HepG2 (cell line): ENCODE data around the gene DIPK1A. TPM values are rescaled to one million over a fixed set of nuclear protein-coding genes. Genes with fewer than 3 reads are reported as not detected.

Experiments
- ATAC-seq: fragments of 200-7000 bp; cut with Tn5 transposase; 3 replicates; pipeline ENCODE4 v1.9.1; 2020; ENCODE audit warnings: mild to moderate bottlenecking, moderate library complexity
- BruUV-seq: library from RNA; stranded (reverse); fragments of 400-500 nt; replicated peaks from 2 replicates; lab custom pipeline; 2021; lab: Mats Ljungman, UMichigan
- CTCF ChIA-PET: fragments of 300-600 bp; formaldehyde crosslinking; extraction: SDS; loops from one replicate; lab custom pipeline; 2021; ENCODE audit warnings: low total read pairs, inconsistent platforms, low intra/inter-chr PET ratio; lab: Yijun Ruan, JAX
- POLR2A ChIA-PET: fragments of 350-600 bp; sonication (Branson Sonifier 250); formaldehyde crosslinking; loops from one replicate; lab custom pipeline; 2020; ENCODE audit warnings: antibody characterized with exemption, inconsistent platforms; lab: Yijun Ruan, JAX
- DNase-seq: peaks from one replicate; pipeline ENCODE4 v3.0.0-alpha.2; 2015; ENCODE audit warnings: low spot score
- FAIRE-seq: peaks from 3 replicates; lab custom pipeline; 2011; peaks lifted over from hg19 to GRCh38; lab: Jason Lieb, UNC
- H2AFZ ChIP-seq: one replicate; pipeline ENCODE4 v1.6.1; 2011; ENCODE audit warnings: low read length, inconsistent platforms
- H3K27ac ChIP-seq: fragments of 300-600 bp; 3 replicates; pipeline ENCODE4 v1.8.0; 2011; ENCODE audit warnings: mixed run types, mild to moderate bottlenecking, mixed read lengths, low read length, inconsistent platforms; ENCODE audit not compliant: insufficient read depth; ENCODE audit errors: extremely low read length
- H3K27me3 ChIP-seq, 2 experiments: fragments of 200-600 bp in 1 of 2; 2 replicates in 1 of 2; 3 replicates in 1 of 2; pipeline versions ENCODE4 v1.6.0 to v1.8.0; 2011; ENCODE audit warnings: low read length in 2 of 2, mild to moderate bottlenecking in 2 of 2, moderate library complexity in 2 of 2, inconsistent platforms in 1 of 2; ENCODE audit not compliant: insufficient read depth in 2 of 2, control insufficient read depth in 1 of 2
- H3K36me3 ChIP-seq, 2 experiments: fragments of 200-600 bp in 1 of 2; replicated peaks in 1 of 2; 2 replicates in 1 of 2; 3 replicates in 1 of 2; pipeline versions ENCODE4 v1.5.1 to v1.8.0; 2011; ENCODE audit warnings: low read length in 2 of 2, inconsistent platforms in 1 of 2; ENCODE audit not compliant: insufficient read depth in 2 of 2, control insufficient read depth in 1 of 2
- H3K4me1 ChIP-seq: 2 replicates; pipeline ENCODE4 v1.5.1; 2012; ENCODE audit warnings: low read length, inconsistent platforms; ENCODE audit not compliant: insufficient read depth
- H3K4me2 ChIP-seq: 2 replicates; pipeline ENCODE4 v1.6.0; 2011; ENCODE audit warnings: low read depth, low read length, inconsistent platforms
- H3K4me3 ChIP-seq, 3 experiments: fragments of 200-600 bp in 1 of 3; sonication (generic), shearing (Covaris generic) in 1 of 3; replicated peaks in 1 of 3; 2 replicates each; pipeline ENCODE4 v1.5.1; 2011 to 2016; ENCODE audit warnings: low read length in 3 of 3, inconsistent platforms in 2 of 3, low read depth in 2 of 3, mild to moderate bottlenecking in 2 of 3, control low read depth in 1 of 3, mixed read lengths in 1 of 3; ENCODE audit not compliant: insufficient read depth in 1 of 3
- H3K79me2 ChIP-seq: one replicate; pipeline ENCODE4 v1.6.1; 2011; ENCODE audit warnings: low read length, inconsistent platforms; ENCODE audit not compliant: insufficient read depth
- H3K9ac ChIP-seq: 2 replicates; pipeline ENCODE4 v1.6.0; 2011; ENCODE audit warnings: mild to moderate bottlenecking, low read depth, low read length, inconsistent platforms; ENCODE audit not compliant: insufficient read depth
- H3K9me3 ChIP-seq: 2 replicates; pipeline ENCODE4 v1.5.1; 2012; ENCODE audit warnings: mild to moderate bottlenecking, low read length
- H4K20me1 ChIP-seq: 2 replicates; pipeline ENCODE4 v1.6.0; 2011; ENCODE audit warnings: inconsistent platforms, mild to moderate bottlenecking, low read length, moderate library complexity; ENCODE audit not compliant: insufficient read depth
- AKAP8 ChIP-seq: sonication (generic); formaldehyde crosslinking; IDR thresholded peaks from 2 replicates; pipeline ENCODE4 v1.5.1; 2020; ENCODE audit warnings: mild to moderate bottlenecking, missing genetic modification reagents
- BRF2 ChIP-seq: sonication (generic); formaldehyde crosslinking; IDR thresholded peaks from 2 replicates; pipeline ENCODE4 v1.8.1; 2022; ENCODE audit warnings: mild to moderate bottlenecking, missing genetic modification reagents
- HNRNPLL ChIP-seq: fragments of 200-400 bp; formaldehyde crosslinking; IDR thresholded peaks from 2 replicates; pipeline ENCODE4 v1.6.1; 2017; ENCODE audit warnings: mild to moderate bottlenecking, low read depth, low read length; ENCODE audit not compliant: poor library complexity, severe bottlenecking
- SALL1 ChIP-seq: sonication (generic); formaldehyde crosslinking; IDR thresholded peaks from 2 replicates; pipeline ENCODE4 v1.8.0; 2022; ENCODE audit warnings: mild to moderate bottlenecking, missing genetic modification reagents
- SIN3A ChIP-seq: IDR thresholded peaks from 2 replicates; pipeline ENCODE4 v1.6.1; 2011; ENCODE audit warnings: low read depth, mild to moderate bottlenecking, control low read depth, low read length, borderline replicate concordance
- SNRNP70 ChIP-seq: fragments of 200-400 bp; formaldehyde crosslinking; IDR thresholded peaks from 2 replicates; pipeline ENCODE4 v1.6.1; 2017; ENCODE audit warnings: mild to moderate bottlenecking, low read depth, low read length, moderate library complexity
- TRAFD1 ChIP-seq: sonication (generic); formaldehyde crosslinking; IDR thresholded peaks from 2 replicates; pipeline ENCODE4 v1.5.1; 2020; ENCODE audit warnings: missing genetic modification reagents, mild to moderate bottlenecking, borderline replicate concordance
- TRIM24 ChIP-seq: sonication (generic); formaldehyde crosslinking; IDR thresholded peaks from 2 replicates; pipeline ENCODE4 v1.8.0; 2022; ENCODE audit warnings: mild to moderate bottlenecking, missing genetic modification reagents
- ZNF296 ChIP-seq: sonication (generic); formaldehyde crosslinking; conservative IDR thresholded peaks from 2 replicates; pipeline ENCODE4 v1.5.0; 2020; ENCODE audit warnings: mild to moderate bottlenecking, missing genetic modification reagents
- ZNF3 ChIP-seq: IDR thresholded peaks from 2 replicates; pipeline ENCODE4 v1.7.0; 2017; ENCODE audit warnings: inconsistent platforms
- ZSCAN22 ChIP-seq: sonication (generic); formaldehyde crosslinking; IDR thresholded peaks from 2 replicates; pipeline ENCODE4 v1.4.0; 2020; ENCODE audit warnings: mild to moderate bottlenecking, missing genetic modification reagents
- WGBS: methylation state at CpG from one replicate; pipeline ENCODE4 v1.1.6; 2017; ENCODE audit warnings: low lambda C conversion rate; 5-methylcytosine and 5-hydroxymethylcytosine counted together
- in situ Hi-C: cut with HindIII; loops from 2 replicates; pipeline ENCODE4 v1.10.0; 2017; ENCODE audit warnings: low pct_unique_long_range_greater_than_20kb; ENCODE audit not compliant: extremely low pct_ligation_motif_present
- intact Hi-C: fragments of 100-400 bp; cut with micrococcal nuclease; formaldehyde crosslinking; loops from one replicate; pipeline ENCODE4 v1.10.0; 2022; ENCODE audit not compliant: unreplicated experiment
- polyA plus RNA-seq, 8 experiments: library from polyadenylated mRNA; depleted of rRNA in 3 of 8; stranded (reverse) in 7 of 8; unstranded in 1 of 8; fragments of >200 nt; fragmentation: Illumina TruSeq in 4 of 8; extraction: Trizol in 4 of 8; gene quantifications; 2 replicates each; pipeline versions ENCODE4 v1.2.1 to v1.2.3, GENCODE V29; 2011 to 2016; ENCODE audit warnings: low read depth in 4 of 8, missing spikeins in 1 of 8, mixed read lengths in 1 of 8; ENCODE audit not compliant: insufficient read depth in 1 of 8
- total RNA-seq, 5 experiments: library from RNA; depleted of rRNA; stranded (reverse); fragments of >200 nt; fragmentation: Illumina TruSeq; extraction: Trizol; gene quantifications; 2 replicates each; pipeline ENCODE4 v1.2.3, GENCODE V29; 2016; ENCODE audit warnings: low read depth in 1 of 5
- TF ChIP-seq, protein P1 (sequence below): sonication (generic); formaldehyde crosslinking; IDR thresholded peaks from 2 replicates; pipeline ENCODE4 v1.4.0; 2020; ENCODE audit warnings: missing genetic modification reagents
- TF ChIP-seq, protein P2 (sequence below): sonication (generic); formaldehyde crosslinking; IDR thresholded peaks from 2 replicates; pipeline ENCODE4 v1.4.0; 2020; ENCODE audit warnings: missing genetic modification reagents, borderline replicate concordance

Gene DIPK1A
- total and polyA plus RNA-seq, 2 of the 13 experiments (the other 11 are each of a cell fraction or from before 2014, with no cell fraction given): 8.4 TPM

DNA sequence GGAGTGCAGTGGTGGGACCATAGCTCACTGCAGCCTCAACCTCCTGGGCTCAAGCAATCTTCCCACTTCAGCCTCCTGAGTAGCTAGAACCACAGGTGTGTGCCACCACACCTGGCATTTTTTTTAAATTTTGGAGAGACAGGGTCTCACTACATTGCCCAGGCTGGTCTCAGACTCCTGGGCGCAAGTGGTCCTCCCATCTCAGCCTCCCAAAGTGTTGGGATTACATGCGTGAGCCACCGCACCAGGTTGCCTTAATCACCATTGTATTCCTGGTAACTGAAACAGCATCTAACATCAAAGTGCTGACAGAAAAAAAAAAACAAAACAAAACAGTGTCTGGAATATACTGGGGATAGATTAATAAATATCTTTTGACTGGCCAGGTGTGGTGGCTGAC is 111.2 kb downstream of the DIPK1A start (continued):
- TF ChIP-seq BRF2 (CRISPR knock-in tag) (no peak), ZSCAN22 (CRISPR knock-in tag) (no peak), SNRNP70 (no peak)
- TF ChIP-seq, protein P1, sequence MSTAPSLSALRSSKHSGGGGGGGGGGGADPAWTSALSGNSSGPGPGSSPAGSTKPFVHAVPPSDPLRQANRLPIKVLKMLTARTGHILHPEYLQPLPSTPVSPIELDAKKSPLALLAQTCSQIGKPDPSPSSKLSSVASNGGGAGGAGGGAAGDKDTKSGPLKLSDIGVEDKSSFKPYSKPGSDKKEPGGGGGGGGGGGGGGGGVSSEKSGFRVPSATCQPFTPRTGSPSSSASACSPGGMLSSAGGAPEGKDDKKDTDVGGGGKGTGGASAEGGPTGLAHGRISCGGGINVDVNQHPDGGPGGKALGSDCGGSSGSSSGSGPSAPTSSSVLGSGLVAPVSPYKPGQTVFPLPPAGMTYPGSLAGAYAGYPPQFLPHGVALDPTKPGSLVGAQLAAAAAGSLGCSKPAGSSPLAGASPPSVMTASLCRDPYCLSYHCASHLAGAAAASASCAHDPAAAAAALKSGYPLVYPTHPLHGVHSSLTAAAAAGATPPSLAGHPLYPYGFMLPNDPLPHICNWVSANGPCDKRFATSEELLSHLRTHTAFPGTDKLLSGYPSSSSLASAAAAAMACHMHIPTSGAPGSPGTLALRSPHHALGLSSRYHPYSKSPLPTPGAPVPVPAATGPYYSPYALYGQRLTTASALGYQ (CRISPR knock-in tag): no peak

- in situ Hi-C loops: no loop called here
- BruUV-seq: no TSS peak
- Histone ChIP-seq H3K9ac (no peak overlapping the region), H4K20me1 (no peaks in the 10 kb centered on the region), H2AFZ (no peak overlapping the region), H3K4me2 (no peak overlapping the region), H3K36me3 (peaks cover 1 to 16% of the 10 kb centered on the region in 2 experiments; a peak in 4 of 5 replicates), H3K9me3 (no peaks in the 10 kb centered on the region), H3K79me2 (no peaks in the 10 kb centered on the region), H3K27me3 (no peaks in the 10 kb centered on the region), H3K27ac (no peak overlapping the region), H3K4me3 (no peak overlapping the region), H3K4me1 (no peaks in the 10 kb centered on the region)
- intact Hi-C loops: no loop called here
- DNase-seq (no peak), FAIRE-seq (no peak), ATAC-seq (no peak)
- TF ChIP-seq ZNF3 (CRISPR knock-in tag): no peak
- TF ChIP-seq ZNF296 (CRISPR knock-in tag): no peak
- no peak for TF ChIP-seq TRIM24 (CRISPR knock-in tag)
- no peak for TF ChIP-seq TRAFD1 (CRISPR knock-in tag)
- TF ChIP-seq HNRNPLL: no peak
- TF ChIP-seq SALL1 (CRISPR knock-in tag): no peak
- TF ChIP-seq SIN3A: no peak
- TF ChIP-seq AKAP8 (CRISPR knock-in tag): no peak
- TF ChIP-seq, protein P2, sequence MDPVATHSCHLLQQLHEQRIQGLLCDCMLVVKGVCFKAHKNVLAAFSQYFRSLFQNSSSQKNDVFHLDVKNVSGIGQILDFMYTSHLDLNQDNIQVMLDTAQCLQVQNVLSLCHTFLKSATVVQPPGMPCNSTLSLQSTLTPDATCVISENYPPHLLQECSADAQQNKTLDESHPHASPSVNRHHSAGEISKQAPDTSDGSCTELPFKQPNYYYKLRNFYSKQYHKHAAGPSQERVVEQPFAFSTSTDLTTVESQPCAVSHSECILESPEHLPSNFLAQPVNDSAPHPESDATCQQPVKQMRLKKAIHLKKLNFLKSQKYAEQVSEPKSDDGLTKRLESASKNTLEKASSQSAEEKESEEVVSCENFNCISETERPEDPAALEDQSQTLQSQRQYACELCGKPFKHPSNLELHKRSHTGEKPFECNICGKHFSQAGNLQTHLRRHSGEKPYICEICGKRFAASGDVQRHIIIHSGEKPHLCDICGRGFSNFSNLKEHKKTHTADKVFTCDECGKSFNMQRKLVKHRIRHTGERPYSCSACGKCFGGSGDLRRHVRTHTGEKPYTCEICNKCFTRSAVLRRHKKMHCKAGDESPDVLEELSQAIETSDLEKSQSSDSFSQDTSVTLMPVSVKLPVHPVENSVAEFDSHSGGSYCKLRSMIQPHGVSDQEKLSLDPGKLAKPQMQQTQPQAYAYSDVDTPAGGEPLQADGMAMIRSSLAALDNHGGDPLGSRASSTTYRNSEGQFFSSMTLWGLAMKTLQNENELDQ (CRISPR knock-in tag): no peak
- ChIA-PET POLR2A (no interaction called here), CTCF (no interaction called here)
- WGBS: 88% methylated on average over 4 of the region's 4 CpGs
These were observed 113.1 kb downstream of the DIPK1A start for GRCh38 chr1:92848201-92848600.
